OCI-LY7 (cell line): Measurements from ENCODE around the gene EHD4.

Experiments
- EZH2phosphoT487 ChIP-seq: fragments of 200-600 bp; sonication (generic); IDR thresholded peaks from 2 replicates; pipeline ENCODE4 v1.6.1; 2018; ENCODE audit warnings: low read depth, borderline replicate concordance, mild to moderate bottlenecking, mixed run types, antibody characterized with exemption, low read length, moderate library complexity, mixed read lengths
- TF ChIP-seq, protein P1 (sequence below): fragments of 200-600 bp; sonication (generic); conservative IDR thresholded peaks from 2 replicates; pipeline ENCODE4 v1.5.1; 2014; ENCODE audit warnings: mild to moderate bottlenecking, antibody characterized with exemption, low read length, moderate library complexity, mixed read lengths

DNA sequence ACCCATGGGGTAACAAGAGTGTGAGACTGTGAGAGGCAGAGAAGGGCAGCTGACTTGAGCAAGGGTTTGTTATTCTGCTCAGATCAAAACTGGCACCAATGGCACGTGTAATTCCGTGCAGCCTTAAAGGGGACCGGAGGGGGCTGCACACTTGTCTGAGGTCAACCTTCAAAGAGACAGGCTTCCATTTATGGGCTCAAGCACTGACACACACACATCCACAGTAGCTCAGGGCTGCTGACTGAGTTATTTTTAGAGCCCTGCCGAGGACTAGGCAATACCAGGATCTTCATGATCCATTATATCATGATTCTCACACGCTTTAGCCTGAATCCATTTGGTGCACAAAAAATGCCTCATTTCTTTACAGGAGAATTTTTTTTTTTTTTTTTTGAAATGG, 57.9 kb downstream of the EHD4 start:
- TF ChIP-seq, protein P1, sequence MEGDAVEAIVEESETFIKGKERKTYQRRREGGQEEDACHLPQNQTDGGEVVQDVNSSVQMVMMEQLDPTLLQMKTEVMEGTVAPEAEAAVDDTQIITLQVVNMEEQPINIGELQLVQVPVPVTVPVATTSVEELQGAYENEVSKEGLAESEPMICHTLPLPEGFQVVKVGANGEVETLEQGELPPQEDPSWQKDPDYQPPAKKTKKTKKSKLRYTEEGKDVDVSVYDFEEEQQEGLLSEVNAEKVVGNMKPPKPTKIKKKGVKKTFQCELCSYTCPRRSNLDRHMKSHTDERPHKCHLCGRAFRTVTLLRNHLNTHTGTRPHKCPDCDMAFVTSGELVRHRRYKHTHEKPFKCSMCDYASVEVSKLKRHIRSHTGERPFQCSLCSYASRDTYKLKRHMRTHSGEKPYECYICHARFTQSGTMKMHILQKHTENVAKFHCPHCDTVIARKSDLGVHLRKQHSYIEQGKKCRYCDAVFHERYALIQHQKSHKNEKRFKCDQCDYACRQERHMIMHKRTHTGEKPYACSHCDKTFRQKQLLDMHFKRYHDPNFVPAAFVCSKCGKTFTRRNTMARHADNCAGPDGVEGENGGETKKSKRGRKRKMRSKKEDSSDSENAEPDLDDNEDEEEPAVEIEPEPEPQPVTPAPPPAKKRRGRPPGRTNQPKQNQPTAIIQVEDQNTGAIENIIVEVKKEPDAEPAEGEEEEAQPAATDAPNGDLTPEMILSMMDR: no peak
- TF ChIP-seq EZH2phosphoT487: no peak
